HepG2 (cell line): Measurements from ENCODE around the gene CAPN8. TPM values are rescaled to one million over a fixed set of nuclear protein-coding genes. Genes with fewer than 3 reads are reported as not detected.

Source experiments
- CC2D1A ChIP-seq: sonication (generic); formaldehyde crosslinking; IDR thresholded peaks from 2 replicates; pipeline ENCODE4 v1.8.1; 2023; ENCODE audit warnings: mild to moderate bottlenecking, missing genetic modification reagents
- CCAR2 ChIP-seq: fragments of 200-400 bp; formaldehyde crosslinking; optimal IDR thresholded peaks from 2 replicates; pipeline ENCODE3; 2018; ENCODE audit warnings: low read depth, mild to moderate bottlenecking, low read length, moderate library complexity
- CCDC6 ChIP-seq: sonication (generic); formaldehyde crosslinking; IDR thresholded peaks from 2 replicates; pipeline ENCODE4 v1.8.1; 2022; ENCODE audit warnings: mild to moderate bottlenecking, missing genetic modification reagents, moderate library complexity
- CHCHD3 ChIP-seq: sonication (generic); formaldehyde crosslinking; IDR thresholded peaks from 2 replicates; pipeline ENCODE4 v1.8.0; 2022; ENCODE audit warnings: mild to moderate bottlenecking, missing genetic modification reagents, moderate library complexity
- EED ChIP-seq: sonication (generic); formaldehyde crosslinking; IDR thresholded peaks from 2 replicates; pipeline ENCODE4 v1.5.0; 2020; ENCODE audit warnings: mild to moderate bottlenecking, missing genetic modification reagents
- MED1 ChIP-seq: sonication (generic); formaldehyde crosslinking; IDR thresholded peaks from 2 replicates; pipeline ENCODE4 v1.4.0; 2020; ENCODE audit warnings: missing genetic modification reagents
- MYPOP ChIP-seq: sonication (generic); formaldehyde crosslinking; IDR thresholded peaks from 2 replicates; pipeline ENCODE4 v1.8.1; 2023; ENCODE audit warnings: mild to moderate bottlenecking, moderate library complexity, missing genetic modification reagents
- RARA ChIP-seq: IDR thresholded peaks from 2 replicates; pipeline ENCODE4 v1.6.1; 2016; ENCODE audit warnings: missing genetic modification reagents, missing compliant biosample characterization
- RARG ChIP-seq: sonication (generic); formaldehyde crosslinking; IDR thresholded peaks from 2 replicates; pipeline ENCODE4 v1.4.0; 2020; ENCODE audit warnings: low read depth, mild to moderate bottlenecking, missing genetic modification reagents
- ZBTB34 ChIP-seq: sonication (generic); formaldehyde crosslinking; IDR thresholded peaks from 2 replicates; pipeline ENCODE4 v1.8.0; 2022; ENCODE audit warnings: mild to moderate bottlenecking, missing genetic modification reagents
- ZFP36L2 ChIP-seq: sonication (generic); formaldehyde crosslinking; IDR thresholded peaks from 2 replicates; pipeline ENCODE4 v1.4.0; 2020; ENCODE audit warnings: missing genetic modification reagents
- ZMYM2 ChIP-seq: sonication (generic); formaldehyde crosslinking; IDR thresholded peaks from 2 replicates; pipeline ENCODE4 v1.8.0; 2022; ENCODE audit warnings: mild to moderate bottlenecking, missing genetic modification reagents
- ZMYM4 ChIP-seq: sonication (generic); formaldehyde crosslinking; IDR thresholded peaks from 2 replicates; pipeline ENCODE4 v1.8.1; 2023; ENCODE audit warnings: mild to moderate bottlenecking, missing genetic modification reagents
- ZNF10 ChIP-seq: sonication (generic); formaldehyde crosslinking; IDR thresholded peaks from 2 replicates; pipeline ENCODE4 v1.4.0; 2020; ENCODE audit warnings: mild to moderate bottlenecking, low read depth, missing genetic modification reagents, borderline replicate concordance
- ZNF556 ChIP-seq: sonication (generic); formaldehyde crosslinking; IDR thresholded peaks from 2 replicates; pipeline ENCODE4 v1.4.0; 2020; ENCODE audit warnings: mild to moderate bottlenecking, missing genetic modification reagents, borderline replicate concordance
- ZNF670 ChIP-seq: sonication (generic); formaldehyde crosslinking; IDR thresholded peaks from 2 replicates; pipeline ENCODE4 v1.8.0; 2022; ENCODE audit warnings: mild to moderate bottlenecking, missing genetic modification reagents, borderline replicate concordance
- ZNF746 ChIP-seq: sonication (generic); formaldehyde crosslinking; IDR thresholded peaks from 2 replicates; pipeline ENCODE4 v1.8.0; 2022; ENCODE audit warnings: mild to moderate bottlenecking, missing genetic modification reagents
- ZNF784 ChIP-seq: sonication (generic); formaldehyde crosslinking; IDR thresholded peaks from 2 replicates; pipeline ENCODE4 v1.5.1; 2020; ENCODE audit warnings: missing genetic modification reagents, mild to moderate bottlenecking, borderline replicate concordance
- polyA plus RNA-seq, 8 experiments: library from polyadenylated mRNA; depleted of rRNA in 3 of 8; stranded (reverse) in 7 of 8; unstranded in 1 of 8; fragments of >200 nt; fragmentation: Illumina TruSeq in 4 of 8; extraction: Trizol in 4 of 8; gene quantifications; 2 replicates each; pipeline versions ENCODE4 v1.2.1 to v1.2.3, GENCODE V29; 2011 to 2016; ENCODE audit warnings: low read depth in 4 of 8, missing spikeins in 1 of 8, mixed read lengths in 1 of 8; ENCODE audit not compliant: insufficient read depth in 1 of 8
- total RNA-seq, 5 experiments: library from RNA; depleted of rRNA; stranded (reverse); fragments of >200 nt; fragmentation: Illumina TruSeq; extraction: Trizol; gene quantifications; 2 replicates each; pipeline ENCODE4 v1.2.3, GENCODE V29; 2016; ENCODE audit warnings: low read depth in 1 of 5
- TF ChIP-seq, protein P1 (sequence below): IDR thresholded peaks from 2 replicates; pipeline ENCODE4 v1.6.1; 2016; ENCODE audit warnings: low read depth, control low read depth
- TF ChIP-seq, protein P2 (sequence below): sonication (generic); formaldehyde crosslinking; IDR thresholded peaks from 2 replicates; pipeline ENCODE4 v1.4.0; 2020; ENCODE audit warnings: missing genetic modification reagents
- TF ChIP-seq, protein P3 (sequence below): IDR thresholded peaks from 2 replicates; pipeline ENCODE4 v1.6.1; 2012; ENCODE audit warnings: low read length, improper control_type of control experiment

Gene CAPN8
- total and polyA plus RNA-seq, 2 of the 13 experiments (the other 11 are each of a cell fraction or from before 2014, with no cell fraction given), result 0.20 to 0.25 TPM

GRCh38 chr1:223712194-223712849, 46.8 kb upstream of the CAPN8 start, which contains the start of gene CAPN2 (continued):
- TF ChIP-seq, protein P1, sequence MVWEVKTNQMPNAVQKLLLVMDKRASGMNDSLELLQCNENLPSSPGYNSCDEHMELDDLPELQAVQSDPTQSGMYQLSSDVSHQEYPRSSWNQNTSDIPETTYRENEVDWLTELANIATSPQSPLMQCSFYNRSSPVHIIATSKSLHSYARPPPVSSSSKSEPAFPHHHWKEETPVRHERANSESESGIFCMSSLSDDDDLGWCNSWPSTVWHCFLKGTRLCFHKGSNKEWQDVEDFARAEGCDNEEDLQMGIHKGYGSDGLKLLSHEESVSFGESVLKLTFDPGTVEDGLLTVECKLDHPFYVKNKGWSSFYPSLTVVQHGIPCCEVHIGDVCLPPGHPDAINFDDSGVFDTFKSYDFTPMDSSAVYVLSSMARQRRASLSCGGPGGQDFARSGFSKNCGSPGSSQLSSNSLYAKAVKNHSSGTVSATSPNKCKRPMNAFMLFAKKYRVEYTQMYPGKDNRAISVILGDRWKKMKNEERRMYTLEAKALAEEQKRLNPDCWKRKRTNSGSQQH (CRISPR knock-in tag), result no peak
- TF ChIP-seq RARG (CRISPR knock-in tag) (no peak), MED1 (CRISPR knock-in tag) (no peak), ZFP36L2 (no peak), CC2D1A (CRISPR knock-in tag) (no peak), ZNF10 (CRISPR knock-in tag) (no peak), ZNF746 (no peak), CCDC6 (peak; percentile 86; the same call in 1 of the 2 replicates), ZMYM2 (CRISPR knock-in tag) (no peak), ZBTB34 (CRISPR knock-in tag) (no peak), RARA (CRISPR knock-in tag) (no peak), ZNF784 (CRISPR knock-in tag) (no peak), CCAR2 (no peak), ZNF670 (CRISPR knock-in tag) (no peak), MYPOP (CRISPR knock-in tag) (0 out of 2 replicates have a peak, but pooled peaks have one; percentile 54), ZMYM4 (CRISPR knock-in tag) (0 out of 2 replicates have a peak, but pooled peaks have one; percentile 15), CHCHD3 (CRISPR knock-in tag) (no peak), EED (CRISPR knock-in tag) (no peak), ZNF556 (CRISPR knock-in tag) (no peak)
- TF ChIP-seq, protein P2, sequence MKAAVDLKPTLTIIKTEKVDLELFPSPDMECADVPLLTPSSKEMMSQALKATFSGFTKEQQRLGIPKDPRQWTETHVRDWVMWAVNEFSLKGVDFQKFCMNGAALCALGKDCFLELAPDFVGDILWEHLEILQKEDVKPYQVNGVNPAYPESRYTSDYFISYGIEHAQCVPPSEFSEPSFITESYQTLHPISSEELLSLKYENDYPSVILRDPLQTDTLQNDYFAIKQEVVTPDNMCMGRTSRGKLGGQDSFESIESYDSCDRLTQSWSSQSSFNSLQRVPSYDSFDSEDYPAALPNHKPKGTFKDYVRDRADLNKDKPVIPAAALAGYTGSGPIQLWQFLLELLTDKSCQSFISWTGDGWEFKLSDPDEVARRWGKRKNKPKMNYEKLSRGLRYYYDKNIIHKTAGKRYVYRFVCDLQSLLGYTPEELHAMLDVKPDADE (CRISPR knock-in tag), result no peak
- TF ChIP-seq, protein P3, sequence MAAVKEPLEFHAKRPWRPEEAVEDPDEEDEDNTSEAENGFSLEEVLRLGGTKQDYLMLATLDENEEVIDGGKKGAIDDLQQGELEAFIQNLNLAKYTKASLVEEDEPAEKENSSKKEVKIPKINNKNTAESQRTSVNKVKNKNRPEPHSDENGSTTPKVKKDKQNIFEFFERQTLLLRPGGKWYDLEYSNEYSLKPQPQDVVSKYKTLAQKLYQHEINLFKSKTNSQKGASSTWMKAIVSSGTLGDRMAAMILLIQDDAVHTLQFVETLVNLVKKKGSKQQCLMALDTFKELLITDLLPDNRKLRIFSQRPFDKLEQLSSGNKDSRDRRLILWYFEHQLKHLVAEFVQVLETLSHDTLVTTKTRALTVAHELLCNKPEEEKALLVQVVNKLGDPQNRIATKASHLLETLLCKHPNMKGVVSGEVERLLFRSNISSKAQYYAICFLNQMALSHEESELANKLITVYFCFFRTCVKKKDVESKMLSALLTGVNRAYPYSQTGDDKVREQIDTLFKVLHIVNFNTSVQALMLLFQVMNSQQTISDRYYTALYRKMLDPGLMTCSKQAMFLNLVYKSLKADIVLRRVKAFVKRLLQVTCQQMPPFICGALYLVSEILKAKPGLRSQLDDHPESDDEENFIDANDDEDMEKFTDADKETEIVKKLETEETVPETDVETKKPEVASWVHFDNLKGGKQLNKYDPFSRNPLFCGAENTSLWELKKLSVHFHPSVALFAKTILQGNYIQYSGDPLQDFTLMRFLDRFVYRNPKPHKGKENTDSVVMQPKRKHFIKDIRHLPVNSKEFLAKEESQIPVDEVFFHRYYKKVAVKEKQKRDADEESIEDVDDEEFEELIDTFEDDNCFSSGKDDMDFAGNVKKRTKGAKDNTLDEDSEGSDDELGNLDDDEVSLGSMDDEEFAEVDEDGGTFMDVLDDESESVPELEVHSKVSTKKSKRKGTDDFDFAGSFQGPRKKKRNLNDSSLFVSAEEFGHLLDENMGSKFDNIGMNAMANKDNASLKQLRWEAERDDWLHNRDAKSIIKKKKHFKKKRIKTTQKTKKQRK, result no peak
